Prostate gland (tissue), 2 donors: ENCODE results near the gene DCAF12.

Source experiments
- POLR2A ChIP-seq: fragments of 450-650 bp; IDR thresholded peaks from one replicate; pipeline ENCODE4 v1.6.1; 2016; ENCODE audit warnings: antibody characterized with exemption, mild to moderate bottlenecking
- POLR2AphosphoS5 ChIP-seq: sonication (generic); formaldehyde crosslinking; IDR thresholded peaks from one replicate; pipeline ENCODE4 v1.6.1; 2017; ENCODE audit warnings: antibody characterized with exemption
- TF ChIP-seq, protein P1 (sequence below), 4 experiments: fragments of 200-600 bp in 2 of 4; fragments of 450-650 bp in 2 of 4; sonication (generic) in 2 of 4; IDR thresholded peaks; 1 replicate in 3 of 4; 2 replicates in 1 of 4; pipeline ENCODE4 v1.5.1; 2016 to 2019; ENCODE audit warnings: antibody characterized with exemption in 4 of 4, mild to moderate bottlenecking in 2 of 4, moderate library complexity in 2 of 4

DNA sequence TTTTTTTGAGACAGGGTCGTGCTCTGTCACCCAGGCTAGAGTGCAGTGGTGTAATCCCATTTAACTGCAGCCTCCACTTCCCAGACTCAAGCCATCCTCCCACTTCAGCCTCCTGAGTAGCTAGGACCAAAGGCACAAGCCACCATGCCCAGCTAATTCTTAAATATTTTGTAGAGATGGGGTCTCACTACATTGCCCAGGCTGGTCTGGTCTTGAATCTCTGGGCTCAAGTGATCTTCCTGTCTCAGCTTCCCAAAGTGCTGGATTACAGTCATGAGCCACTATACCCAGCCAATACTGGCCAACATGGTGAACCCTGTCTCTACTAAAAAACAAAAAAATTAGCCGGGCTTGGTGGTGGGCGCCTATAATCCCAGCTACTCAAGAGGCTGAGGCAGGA is 6.8 kb downstream of the DCAF12 start:
- TF ChIP-seq POLR2AphosphoS5 (no peak), POLR2A (no peak)
- TF ChIP-seq, protein P1, sequence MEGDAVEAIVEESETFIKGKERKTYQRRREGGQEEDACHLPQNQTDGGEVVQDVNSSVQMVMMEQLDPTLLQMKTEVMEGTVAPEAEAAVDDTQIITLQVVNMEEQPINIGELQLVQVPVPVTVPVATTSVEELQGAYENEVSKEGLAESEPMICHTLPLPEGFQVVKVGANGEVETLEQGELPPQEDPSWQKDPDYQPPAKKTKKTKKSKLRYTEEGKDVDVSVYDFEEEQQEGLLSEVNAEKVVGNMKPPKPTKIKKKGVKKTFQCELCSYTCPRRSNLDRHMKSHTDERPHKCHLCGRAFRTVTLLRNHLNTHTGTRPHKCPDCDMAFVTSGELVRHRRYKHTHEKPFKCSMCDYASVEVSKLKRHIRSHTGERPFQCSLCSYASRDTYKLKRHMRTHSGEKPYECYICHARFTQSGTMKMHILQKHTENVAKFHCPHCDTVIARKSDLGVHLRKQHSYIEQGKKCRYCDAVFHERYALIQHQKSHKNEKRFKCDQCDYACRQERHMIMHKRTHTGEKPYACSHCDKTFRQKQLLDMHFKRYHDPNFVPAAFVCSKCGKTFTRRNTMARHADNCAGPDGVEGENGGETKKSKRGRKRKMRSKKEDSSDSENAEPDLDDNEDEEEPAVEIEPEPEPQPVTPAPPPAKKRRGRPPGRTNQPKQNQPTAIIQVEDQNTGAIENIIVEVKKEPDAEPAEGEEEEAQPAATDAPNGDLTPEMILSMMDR (IDR thresholded peaks at IDR 0.05): no peak
